ENCODE results near the gene FCER1G.

Gene FCER1G

DNA sequence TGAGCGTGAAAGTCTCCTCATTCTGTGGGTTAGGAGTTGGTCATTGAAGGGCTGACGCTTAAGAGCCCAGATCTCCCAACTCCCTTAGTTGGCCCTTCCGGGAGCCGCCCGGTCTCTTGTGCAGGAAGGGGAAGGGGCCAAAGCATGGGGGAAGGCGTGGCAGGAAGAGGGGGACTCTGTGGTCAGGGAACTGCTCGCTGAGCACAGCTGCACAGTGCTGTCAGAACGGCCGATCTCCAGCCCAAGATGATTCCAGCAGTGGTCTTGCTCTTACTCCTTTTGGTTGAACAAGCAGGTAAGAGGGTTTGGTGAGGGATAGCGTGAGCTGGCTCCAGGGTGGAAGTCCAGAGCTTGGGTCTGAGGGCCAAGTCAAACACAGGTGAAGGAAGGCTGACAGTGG, at the start of gene FCER1G:
Gene FCER1G, plus strand, starts transcription at position 220 of the 400 bp plus-strand sequence. Its CDS starts 27 bp downstream, at position 247.
- DNase-seq: no peak

DNA sequence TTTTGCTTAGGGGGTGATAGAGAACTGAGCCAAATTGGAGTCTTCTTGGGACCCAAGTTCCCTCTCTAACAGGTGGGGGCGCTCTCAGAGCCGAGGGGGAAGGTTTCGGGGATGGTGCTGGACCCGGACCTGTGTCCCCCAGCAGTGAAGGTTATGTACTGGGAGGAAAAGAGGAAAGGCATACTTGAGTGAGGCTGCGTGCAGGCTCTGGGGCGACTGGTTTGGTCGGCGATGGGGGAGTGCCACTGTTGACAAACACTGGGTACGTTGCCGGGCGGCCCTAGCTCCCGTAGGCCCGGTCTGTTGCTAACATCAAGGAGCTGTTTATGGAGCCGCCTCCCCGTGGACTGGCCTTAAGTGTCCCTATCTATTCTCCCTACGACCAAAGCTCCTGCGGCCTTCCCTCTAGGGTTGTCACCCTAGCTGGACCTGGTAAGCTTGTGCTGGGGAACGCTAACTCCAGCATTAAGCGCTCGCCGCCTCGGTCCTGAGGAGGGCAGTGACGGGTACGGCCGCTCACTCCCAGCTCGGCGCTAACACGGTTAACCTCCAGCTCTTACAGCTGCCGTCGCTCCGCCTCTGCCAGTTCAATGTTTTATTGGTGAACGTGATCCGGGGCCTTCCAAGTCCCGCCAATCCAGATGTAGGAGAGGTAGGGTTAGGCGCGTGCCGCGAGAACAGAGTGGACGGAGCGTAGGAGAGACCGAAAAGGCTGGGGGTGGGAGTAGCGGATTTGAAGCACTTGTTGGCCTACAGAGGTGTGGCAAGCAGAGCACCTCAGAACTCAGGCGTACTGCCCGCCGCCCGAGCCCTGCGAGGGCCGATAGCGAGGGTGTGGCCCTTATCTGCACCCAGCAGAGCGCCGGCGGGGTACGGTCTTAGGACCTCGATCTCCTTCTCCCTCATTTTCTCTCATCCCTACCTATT, 49.1 kb upstream of the FCER1G start, which contains the start of gene PPOX:
Gene PPOX, plus strand, starts transcription at position 685 of the 927 bp plus-strand sequence. CDS start 422 bp downstream, outside the sequence.
- DNase-seq: peak; percentile 88 to 93

DNA sequence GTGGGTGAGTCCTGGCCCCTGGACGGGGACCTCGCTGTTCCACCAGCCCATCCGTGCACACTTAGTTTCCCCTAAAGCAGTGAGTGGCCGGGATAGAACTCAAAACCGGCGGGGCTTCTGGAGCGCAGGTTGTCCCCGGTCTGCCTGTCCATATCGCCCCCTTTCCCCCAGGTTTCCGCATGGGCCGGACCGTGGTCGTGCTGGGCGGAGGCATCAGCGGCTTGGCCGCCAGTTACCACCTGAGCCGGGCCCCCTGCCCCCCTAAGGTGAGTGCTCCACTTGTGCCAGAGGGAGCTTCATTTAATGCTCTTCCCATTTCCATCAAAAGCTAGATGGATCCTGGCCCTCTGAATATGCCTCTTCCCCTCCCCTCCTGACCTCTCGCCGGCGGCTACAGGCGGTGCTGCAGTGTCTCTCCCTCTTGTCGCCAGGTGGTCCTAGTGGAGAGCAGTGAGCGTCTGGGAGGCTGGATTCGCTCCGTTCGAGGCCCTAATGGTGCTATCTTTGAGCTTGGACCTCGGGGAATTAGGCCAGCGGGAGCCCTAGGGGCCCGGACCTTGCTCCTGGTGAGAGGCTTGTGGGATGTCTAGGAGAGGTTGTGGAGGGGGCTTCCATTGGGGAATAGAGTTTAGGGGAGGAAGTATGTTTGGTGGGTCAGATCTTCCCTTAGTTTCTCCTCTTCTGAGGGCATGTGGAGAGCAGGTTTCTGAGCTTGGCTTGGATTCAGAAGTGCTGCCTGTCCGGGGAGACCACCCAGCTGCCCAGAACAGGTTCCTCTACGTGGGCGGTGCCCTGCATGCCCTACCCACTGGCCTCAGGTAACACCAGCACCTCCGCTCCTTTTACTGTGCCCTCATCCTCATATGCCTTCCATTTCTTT, 48.2 kb upstream of the FCER1G start:
- no peak for DNase-seq

DNA sequence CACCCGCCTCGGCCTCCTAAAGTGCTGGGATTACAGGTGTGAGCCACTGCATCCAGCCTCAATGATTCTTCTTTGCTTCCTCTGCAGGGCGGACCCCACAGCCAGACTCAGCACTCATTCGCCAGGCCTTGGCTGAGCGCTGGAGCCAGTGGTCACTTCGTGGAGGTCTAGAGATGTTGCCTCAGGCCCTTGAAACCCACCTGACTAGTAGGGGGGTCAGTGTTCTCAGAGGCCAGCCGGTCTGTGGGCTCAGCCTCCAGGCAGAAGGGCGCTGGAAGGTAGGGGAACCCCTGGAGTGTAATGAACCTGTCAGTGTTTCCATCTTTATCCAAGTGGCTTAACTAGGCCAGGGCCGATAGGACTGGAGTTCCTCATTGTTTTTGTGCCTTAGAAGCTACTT, 46.2 kb upstream of the FCER1G start:
- no peak for DNase-seq

DNA sequence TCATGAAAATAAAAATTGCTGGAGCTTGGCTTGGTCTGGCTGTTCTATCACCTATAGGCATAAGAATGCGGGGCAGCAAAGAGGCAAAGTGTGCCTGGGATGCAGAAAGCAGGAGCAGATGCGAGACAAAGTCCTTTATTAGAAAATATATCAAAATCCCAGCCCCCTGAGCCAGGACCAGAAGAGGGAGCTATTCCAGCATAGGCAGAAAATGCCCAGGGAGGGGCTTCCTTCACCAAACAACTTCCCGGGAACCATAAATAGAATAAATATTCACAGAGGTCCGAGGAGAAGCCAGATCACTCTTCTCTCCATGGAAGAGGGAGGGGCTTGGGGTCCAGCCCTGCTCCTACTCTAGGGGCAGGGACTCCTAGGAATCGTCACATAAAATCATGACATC, 43.9 kb upstream of the FCER1G start:
- DNase-seq: no peak

DNA sequence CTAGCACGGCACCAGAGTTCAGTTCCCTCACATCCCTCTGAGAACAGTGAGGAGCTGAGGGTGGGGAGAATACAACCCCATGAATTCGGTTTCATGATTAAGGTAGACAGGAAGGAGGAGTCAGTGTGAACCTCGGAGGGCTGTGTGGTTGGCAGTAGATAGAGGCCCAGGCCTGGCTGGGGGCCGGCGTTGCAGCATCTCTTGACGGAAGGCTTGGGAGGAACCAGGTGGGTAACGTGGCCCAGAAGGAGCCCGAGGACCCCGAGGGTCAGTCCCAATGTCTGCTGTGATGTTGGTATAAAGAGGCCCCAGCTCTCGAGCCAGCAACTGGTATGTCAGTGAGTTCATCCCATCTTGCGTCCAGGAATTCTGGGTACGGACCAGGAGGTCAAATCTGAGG, 43.4 kb upstream of the FCER1G start:
- no peak for DNase-seq

DNA sequence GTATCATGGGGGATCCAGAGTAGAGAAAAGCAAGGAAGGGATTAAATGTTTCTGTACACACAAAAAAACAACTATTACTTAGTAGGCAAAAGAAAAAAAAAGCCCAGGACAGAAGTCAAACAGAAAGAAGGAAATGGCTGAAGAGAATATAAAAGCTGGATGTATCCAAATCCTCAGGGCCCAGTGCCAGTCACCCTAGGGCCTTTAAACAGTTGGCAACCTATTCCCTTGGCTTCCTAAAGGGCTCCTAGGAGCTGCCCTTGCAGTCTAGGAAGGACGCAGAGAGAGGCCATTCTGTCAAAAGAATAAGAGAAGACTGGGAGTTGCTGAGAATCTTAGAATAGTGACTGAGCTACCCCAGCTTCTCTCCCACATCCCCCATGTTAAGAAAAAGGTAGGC, 42.7 kb upstream of the FCER1G start:
- no peak for DNase-seq

DNA sequence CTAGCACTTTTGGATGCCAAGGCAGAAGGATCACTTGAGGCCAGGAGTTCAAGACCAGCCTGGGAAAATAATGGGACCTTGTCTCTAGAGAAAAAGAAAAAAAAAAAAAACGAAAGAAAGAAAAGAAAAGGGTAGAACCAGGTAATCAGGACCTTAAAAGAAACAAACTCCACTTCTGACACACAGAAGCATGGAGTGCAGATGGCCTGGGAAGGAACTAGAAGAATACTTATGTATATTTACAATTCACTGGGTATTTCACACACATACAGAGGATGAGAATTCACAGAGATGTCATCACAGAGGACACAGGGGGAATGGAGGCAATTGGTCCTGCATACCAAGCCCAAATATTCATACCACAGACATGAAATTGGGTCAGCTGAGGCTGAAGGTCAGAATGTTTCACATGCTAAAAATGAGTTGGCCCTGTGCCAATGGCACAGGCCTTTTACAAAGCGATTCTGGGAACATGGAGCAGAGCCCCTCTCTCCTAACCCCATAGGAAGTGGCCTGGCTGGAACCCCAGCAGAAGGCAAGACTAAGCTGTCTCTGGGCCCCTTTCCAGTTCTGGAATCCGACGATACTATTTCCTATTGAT, 42.2 kb upstream of the FCER1G start:
- DNase-seq: no peak

DNA sequence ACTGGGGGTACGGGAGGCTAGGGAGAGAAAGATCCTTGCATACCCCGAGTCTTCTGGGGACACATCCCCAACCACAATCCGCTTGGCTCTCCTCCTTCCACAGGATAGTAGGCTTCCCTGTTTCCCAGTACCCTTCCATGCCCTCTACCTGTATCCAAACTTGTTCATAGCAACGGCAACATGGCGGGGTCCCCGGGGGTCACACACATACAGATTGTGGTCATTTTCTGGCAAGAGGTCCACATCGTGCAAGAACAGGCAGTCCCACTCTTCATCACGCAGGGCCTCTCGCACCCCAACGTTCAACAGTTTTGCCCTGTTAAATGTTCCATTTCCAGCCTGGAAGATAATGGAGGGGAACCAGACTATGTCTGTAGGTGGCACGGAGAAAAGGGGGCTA, 41.4 kb upstream of the FCER1G start:
- no peak for DNase-seq

DNA sequence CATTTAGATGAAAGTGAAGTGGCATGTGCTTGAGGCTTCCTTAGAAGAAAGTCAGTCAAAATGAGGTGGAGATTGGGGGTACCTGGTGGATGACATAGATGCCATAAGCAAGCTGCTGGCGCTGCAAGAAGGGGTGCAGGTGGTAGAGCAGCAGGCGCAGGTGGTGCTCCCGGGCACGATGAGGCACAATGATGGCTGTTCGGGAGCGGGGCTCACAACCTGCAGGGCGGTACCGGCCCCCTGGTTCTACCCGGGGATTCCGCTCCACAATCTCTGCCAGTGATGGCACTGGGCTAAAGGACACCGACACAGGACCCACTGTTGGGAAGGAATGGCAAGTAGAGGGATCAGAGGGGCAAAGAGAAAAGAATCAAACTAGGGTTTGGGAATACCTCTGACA, 40.2 kb upstream of the FCER1G start:
- no peak for DNase-seq

DNA sequence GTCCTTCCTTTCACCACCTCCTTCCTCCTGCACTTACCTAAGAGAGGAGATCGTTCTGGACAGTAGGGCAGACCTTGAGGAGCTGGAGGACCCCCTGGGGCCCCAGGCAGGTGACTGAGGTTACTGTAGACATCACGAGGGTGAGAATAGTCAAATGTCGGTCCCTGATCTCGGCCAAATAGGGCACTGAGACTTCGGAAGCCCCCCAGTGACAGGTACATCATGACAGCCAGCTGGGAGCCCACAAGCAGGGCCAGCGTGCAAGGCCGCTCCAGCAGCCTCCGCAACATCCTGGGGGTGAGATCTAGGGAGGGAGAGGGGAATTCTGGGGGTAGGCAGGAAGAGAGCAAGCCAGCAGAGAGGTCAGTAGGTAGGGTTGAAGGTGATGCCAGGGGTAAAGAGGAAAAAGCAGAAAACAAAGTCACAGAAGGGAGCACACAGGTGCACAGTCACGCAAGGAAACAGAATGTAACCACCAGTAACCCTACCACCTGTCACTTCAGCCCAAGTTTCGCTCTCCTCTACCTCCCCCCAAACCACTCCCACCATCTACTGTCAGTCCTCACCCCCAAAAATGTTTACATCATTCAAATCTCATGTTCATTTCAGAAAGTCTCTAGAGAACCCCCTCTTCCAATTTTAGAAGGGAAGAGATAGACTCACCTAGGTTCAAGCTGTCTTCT, 39.2 kb upstream of the FCER1G start:
- no peak for DNase-seq

DNA sequence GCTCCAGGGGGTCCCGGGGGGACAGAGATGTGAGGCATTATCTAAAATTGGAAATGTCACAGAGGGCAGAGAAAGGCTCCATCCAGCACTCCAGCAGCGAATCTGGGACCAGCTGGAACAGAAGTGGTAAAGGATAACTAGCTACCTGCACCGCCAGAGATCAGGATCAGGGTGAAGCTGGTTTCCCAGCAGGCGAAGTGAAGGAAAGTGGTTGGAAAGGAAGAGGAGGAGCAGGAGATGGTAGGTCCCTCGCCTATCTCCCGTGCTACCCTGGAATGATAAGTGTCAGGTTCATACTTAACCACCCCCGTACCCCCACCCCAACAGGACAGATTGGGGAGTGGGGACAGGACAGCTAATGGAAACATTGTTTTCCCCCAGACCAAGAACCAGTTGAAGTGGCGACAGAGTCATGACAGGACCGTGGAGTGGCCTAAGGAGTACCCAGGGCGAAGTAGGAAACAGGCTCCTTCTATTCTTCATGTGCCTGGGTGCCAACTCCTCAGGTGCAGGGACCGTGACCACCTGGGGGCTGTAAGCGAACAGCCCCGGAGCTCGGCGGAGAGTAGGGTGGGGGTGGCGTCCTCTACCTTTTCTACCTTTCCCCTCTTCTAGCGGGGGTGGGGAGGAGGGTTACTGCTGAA, 38.5 kb upstream of the FCER1G start:
- DNase-seq: no peak

DNA sequence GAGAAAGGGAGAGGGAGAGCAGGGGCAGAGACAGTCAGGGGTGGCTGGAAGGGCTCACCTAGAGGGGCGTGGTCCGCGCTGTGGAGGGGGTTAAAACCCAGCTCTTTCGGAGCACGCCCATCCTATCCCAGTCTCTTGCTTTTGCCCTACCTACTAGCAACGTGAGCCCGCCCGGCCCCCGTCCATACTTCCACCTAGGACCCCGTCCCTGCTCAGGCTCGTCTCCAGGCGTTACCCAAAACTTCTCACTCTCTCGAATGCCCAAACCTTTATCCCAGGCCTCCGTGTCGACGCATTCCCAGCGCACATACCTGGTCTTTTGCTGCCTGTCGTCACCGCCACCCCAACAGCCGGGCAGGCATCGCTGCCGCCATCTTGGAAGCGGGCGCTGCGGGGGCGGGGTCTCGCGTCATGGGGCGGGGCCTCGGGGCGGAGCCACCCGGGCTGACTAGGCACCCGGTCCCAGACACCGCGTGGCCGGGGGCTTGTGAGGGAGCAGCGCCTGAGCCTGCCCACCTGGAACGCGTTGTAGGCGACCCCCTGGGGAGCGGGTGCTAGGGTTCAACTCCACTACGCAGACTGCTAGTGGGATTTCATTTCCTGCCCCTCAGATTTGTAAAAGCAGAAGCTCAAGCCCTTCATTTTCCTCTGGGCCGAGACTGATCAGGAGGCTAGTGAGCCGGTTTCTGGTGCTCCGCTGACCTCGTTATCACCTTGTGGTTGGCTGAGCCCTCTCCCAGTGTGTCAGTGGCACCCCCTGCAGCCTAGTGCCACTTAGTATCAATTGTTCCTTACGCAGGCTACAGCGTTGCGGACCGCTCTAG, 37.8 kb upstream of the FCER1G start, which contains the start of gene B4GALT3:
Gene B4GALT3, minus strand, starts transcription at position 396 of the 824 bp plus-strand sequence. CDS start 1,447 bp downstream, outside the sequence.
- DNase-seq: peak in 1 of 2 experiments; percentile 48

DNA sequence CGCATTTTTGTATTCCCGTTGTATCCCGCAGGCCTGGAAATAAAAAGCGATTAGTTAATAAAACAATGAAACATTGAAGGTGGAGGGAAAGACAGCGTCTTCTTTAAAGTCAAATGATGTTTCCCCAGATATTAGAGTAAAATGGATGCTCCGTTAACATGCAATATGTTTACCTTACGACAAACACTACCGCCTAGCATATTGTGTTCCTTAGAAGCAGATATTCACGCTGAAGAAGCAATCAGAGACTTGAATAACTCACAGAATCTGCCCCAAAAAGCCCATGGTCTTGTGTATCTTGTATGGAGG, 37.2 kb upstream of the FCER1G start:
- no peak for DNase-seq

DNA sequence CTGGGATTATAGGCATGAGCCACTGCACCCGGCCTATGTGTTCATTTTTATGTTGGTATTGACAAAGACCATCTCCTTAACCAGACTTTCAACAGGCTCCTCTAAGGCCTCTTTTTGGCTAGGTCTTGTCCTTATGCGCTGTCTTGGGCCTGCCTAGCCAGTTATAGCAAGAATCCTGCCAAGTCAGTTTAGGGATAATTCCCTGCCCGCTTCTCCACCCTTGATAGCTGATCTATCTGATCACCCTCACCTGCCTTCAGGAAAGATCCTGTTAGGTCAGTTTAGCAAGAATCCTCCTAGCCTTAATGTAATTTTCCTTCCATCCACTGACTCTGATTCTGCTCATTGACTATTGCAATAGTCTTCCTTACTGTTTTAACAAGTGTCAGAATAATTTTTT, 35.4 kb upstream of the FCER1G start:
- DNase-seq: no peak

DNA sequence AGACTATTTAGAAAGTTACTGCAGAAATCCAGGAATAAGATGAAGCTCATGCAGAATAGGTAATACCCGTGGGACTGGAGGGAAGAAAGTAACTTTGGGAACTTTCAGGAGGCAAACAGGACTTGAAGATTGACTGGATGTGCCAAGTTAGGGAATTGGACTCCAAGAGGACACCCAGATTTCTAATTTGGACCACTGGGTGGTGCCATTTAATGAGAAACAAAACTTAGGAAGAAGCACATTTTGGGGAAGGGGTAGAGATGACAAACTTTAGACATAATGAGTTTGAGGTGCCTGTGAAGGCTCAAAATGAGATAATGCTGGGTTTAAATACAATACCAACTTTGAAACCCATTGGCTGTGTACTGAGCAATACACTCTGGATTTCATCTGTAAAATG, 34.5 kb upstream of the FCER1G start:
- no peak for DNase-seq

DNA sequence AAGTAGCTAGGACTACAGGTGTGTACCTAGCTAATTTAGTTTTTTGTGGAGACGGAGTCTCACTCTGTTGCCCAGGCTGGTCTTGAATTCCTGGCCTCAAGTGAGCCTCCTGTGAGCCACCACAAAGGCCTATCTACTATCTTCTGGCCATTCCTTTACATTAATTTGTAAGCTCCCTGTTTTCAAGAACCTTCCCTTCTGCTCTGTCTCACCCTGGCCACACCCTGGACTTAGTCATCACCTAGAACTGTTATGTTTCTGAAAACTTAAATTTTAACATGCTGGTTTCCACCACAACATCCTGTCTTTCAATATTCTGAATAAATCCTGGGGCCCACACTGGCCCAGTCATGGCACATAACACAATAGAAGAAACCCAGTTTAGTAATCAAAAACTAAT, 32.9 kb upstream of the FCER1G start:
- peak; percentile 20 to 25 for DNase-seq

DNA sequence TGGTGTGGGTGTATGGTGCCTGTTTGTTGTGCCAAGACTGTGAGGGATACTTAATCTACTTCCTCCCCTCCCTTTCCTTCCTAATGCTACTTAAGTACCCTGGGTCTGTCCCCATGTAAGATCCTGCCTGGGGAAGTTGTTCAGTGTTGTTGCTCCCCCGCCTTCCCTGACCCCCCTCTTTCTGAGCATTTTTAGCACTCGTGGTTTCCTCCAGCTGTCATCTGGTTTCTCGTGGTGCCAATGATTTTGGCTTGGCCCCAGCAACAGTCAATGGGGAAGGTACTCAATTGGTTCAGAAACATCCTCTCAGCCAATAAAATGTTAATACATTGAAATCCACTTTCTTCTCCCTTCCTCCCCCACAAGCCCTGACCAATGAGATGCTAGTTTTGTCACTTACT, 29.8 kb upstream of the FCER1G start:
- DNase-seq: no peak

DNA sequence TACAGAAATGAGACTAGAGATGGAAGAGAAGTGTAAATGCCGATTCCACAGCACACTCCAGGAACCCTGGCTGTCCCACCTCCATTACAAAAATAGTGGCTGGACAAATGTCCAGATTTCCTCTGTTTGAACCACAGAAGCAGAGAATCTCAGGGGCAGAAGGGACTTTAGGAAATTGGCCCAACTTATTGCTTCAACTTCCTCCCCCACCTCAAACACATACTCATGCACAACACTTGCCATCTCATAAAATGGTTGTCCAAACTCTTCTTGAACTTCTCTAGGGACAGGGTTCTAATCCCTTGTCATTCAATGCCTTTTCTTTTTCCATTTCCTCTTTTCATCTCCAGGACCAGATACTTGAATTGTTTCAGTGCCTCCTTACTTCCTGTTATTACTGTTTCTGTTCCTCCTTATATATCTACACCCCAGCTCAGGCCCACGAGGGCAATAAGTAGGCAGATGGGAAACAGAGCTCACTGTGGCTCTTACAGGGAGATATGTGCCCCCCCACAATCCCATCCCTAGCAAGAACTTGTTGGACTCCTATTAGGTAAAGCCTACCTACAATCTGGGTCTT, 29.3 kb upstream of the FCER1G start:
- no peak for DNase-seq

DNA sequence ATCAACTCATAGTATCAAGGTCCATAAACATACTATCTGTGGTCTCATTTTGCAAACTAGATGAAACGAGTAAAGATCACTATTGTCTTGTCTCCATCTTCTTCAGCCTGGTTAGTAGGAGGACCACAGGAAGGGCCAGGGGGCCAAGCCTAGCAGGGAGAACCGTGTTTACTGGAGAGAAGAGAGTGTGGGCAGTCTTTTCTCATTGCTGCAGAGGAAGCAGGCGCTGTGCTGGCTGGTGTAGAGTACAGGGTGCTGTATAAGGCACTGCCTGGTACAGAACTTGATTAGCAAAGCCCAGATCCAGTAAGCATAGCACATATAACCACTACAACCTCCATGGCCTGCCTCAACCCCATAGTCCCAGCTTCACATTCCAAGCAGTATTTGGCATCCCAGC, 27.8 kb upstream of the FCER1G start:
- DNase-seq: no peak

DNA sequence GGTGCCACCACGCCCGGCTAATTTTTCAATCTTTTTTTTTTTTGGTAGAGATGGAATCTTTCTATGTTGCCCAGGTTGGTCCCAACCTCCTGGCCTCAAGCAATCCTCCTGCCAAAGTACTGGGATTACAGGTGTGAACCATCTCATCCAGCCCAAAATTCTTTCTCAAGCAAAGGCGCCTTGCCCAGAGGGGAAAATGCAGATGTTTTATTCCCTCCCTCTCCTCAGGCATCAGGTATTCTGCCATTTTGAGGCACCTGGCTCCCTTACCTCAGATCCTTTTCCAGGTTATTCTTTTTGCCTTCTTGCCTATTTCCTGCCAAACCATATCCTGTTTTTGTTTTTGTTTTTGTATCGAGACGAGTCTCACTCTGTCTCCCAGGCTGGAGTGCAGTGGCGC, 26.7 kb upstream of the FCER1G start:
- no peak for DNase-seq

All from SW 1271 (cell line).